H1 (cell line): Measurements from ENCODE around the gene TUBAL3. TPM values are rescaled to one million over a fixed set of nuclear protein-coding genes. Genes with fewer than 3 reads are reported as not detected.
A peak's percentile ranks its signal among the peaks of the same experiment; 100 is the strongest.

Source experiments
- CTCF ChIA-PET: fragments of 300-600 bp; sonication (Branson Sonifier 250); formaldehyde crosslinking; loops from one replicate; lab custom pipeline; 2021; ENCODE audit not compliant: partially characterized antibody; lab: Charles Lee
- POLR2A ChIA-PET: fragments of 300-600 bp; sonication (Branson Sonifier 250); formaldehyde crosslinking; loops from one replicate; lab custom pipeline; 2021; ENCODE audit warnings: inconsistent platforms; ENCODE audit not compliant: partially characterized antibody; lab: Charles Lee
- DNase-seq, 2 experiments: peaks; one replicate each; pipeline versions ENCODE4 v3.0.0 to v3.0.0-alpha.2; 2010 to 2022; ENCODE audit warnings: low spot score in 2 of 2, low read depth in 1 of 2, mixed read lengths in 1 of 2
- FAIRE-seq: peaks from 2 replicates; lab custom pipeline; 2011; peaks lifted over from hg19 to GRCh38; lab: Jason Lieb, UNC
- H2AFZ ChIP-seq: 2 replicates; pipeline ENCODE4 v1.8.1; 2012; ENCODE audit warnings: low read length, inconsistent platforms
- H2AK5ac ChIP-seq: 2 replicates; pipeline ENCODE4 v1.6.1; 2013; ENCODE audit warnings: low read depth, low read length
- H2BK120ac ChIP-seq: replicated peaks from 2 replicates; pipeline ENCODE3; 2013; ENCODE audit warnings: low read depth, low read length, inconsistent platforms
- H2BK12ac ChIP-seq: 2 replicates; pipeline ENCODE4 v1.6.1; 2013; ENCODE audit warnings: low read depth, low read length
- H2BK15ac ChIP-seq: 2 replicates; pipeline ENCODE4 v1.6.1; 2013; ENCODE audit warnings: low read length
- H2BK20ac ChIP-seq: 2 replicates; pipeline ENCODE4 v1.6.1; 2013; ENCODE audit warnings: low read length
- H2BK5ac ChIP-seq: 2 replicates; pipeline ENCODE4 v1.6.1; 2013; ENCODE audit warnings: low read depth, low read length
- H3K14ac ChIP-seq: 2 replicates; pipeline ENCODE4 v1.6.1; 2013; ENCODE audit warnings: inconsistent platforms; ENCODE audit not compliant: insufficient read length
- H3K18ac ChIP-seq: 2 replicates; pipeline ENCODE4 v1.6.1; 2013; ENCODE audit warnings: low read length; ENCODE audit errors: extremely low read depth
- H3K23ac ChIP-seq: 2 replicates; pipeline ENCODE4 v1.6.1; 2013; ENCODE audit warnings: inconsistent platforms; ENCODE audit not compliant: insufficient read length
- H3K23me2 ChIP-seq: 2 replicates; pipeline ENCODE4 v1.6.1; 2013; ENCODE audit warnings: low read depth, low read length
- H3K27ac ChIP-seq: 2 replicates; pipeline ENCODE4 v1.6.1; 2011; ENCODE audit warnings: low read depth, low read length, inconsistent platforms
- H3K27me3 ChIP-seq, 4 experiments: replicated peaks in 1 of 4; 1 replicate in 1 of 4; 2 replicates in 3 of 4; pipeline versions ENCODE4 v1.6.1 to v1.8.1; 2011 to 2013; ENCODE audit warnings: low read length in 3 of 4, mild to moderate bottlenecking in 3 of 4, inconsistent platforms in 2 of 4, mixed read lengths in 2 of 4, moderate library complexity in 1 of 4; ENCODE audit not compliant: control insufficient read depth in 3 of 4, insufficient read depth in 3 of 4; ENCODE audit errors: extremely low read depth in 1 of 4
- H3K36me3 ChIP-seq, 4 experiments: 2 replicates each; pipeline versions ENCODE4 v1.6.1 to v1.8.1; 2011 to 2013; ENCODE audit warnings: mild to moderate bottlenecking in 4 of 4, low read length in 3 of 4, moderate library complexity in 2 of 4, control low read depth in 1 of 4, inconsistent platforms in 1 of 4; ENCODE audit not compliant: insufficient read depth in 4 of 4, control insufficient read depth in 2 of 4
- H3K4ac ChIP-seq: replicated peaks from 2 replicates; pipeline ENCODE3; 2013; ENCODE audit warnings: low read length, low read depth, mixed read lengths, inconsistent platforms; ENCODE audit not compliant: insufficient read length
- H3K4me1 ChIP-seq, 4 experiments: replicated peaks in 1 of 4; 1 replicate in 1 of 4; 2 replicates in 3 of 4; pipeline versions ENCODE4 v1.6.1 to v1.8.1; 2011 to 2013; ENCODE audit warnings: low read length in 3 of 4, inconsistent platforms in 2 of 4, mixed read lengths in 1 of 4; ENCODE audit not compliant: insufficient read depth in 4 of 4, control insufficient read depth in 3 of 4
- H3K4me2 ChIP-seq, 2 experiments: 2 replicates each; pipeline versions ENCODE4 v1.6.1 to v1.8.1; 2011 to 2013; ENCODE audit warnings: low read depth in 2 of 2, low read length in 2 of 2, control low read depth in 1 of 2, inconsistent platforms in 1 of 2, mild to moderate bottlenecking in 1 of 2; ENCODE audit not compliant: insufficient read depth in 1 of 2
- H3K4me3 ChIP-seq, 4 experiments: fragments of 200-600, 300-600 bp in 1 of 4; sonication (generic), shearing (Covaris generic), sonication (Bioruptor Twin) in 1 of 4; 2 replicates each; pipeline versions ENCODE4 v1.5.1 to v1.8.1; 2011 to 2016; ENCODE audit warnings: low read length in 4 of 4, low read depth in 3 of 4, control low read depth in 2 of 4, inconsistent platforms in 2 of 4, mild to moderate bottlenecking in 2 of 4, mixed read lengths in 1 of 4, moderate library complexity in 1 of 4; ENCODE audit not compliant: insufficient read depth in 2 of 4; ENCODE audit errors: extremely low read depth in 1 of 4
- H3K56ac ChIP-seq: replicated peaks from 2 replicates; pipeline ENCODE3; 2013; ENCODE audit warnings: low read depth, mild to moderate bottlenecking, mixed read lengths, low read length, inconsistent platforms; ENCODE audit not compliant: insufficient read length
- H3K79me1 ChIP-seq: 2 replicates; pipeline ENCODE4 v1.6.1; 2013; ENCODE audit warnings: low read depth, low read length, control low read depth
- H3K79me2 ChIP-seq, 2 experiments: 2 replicates each; pipeline versions ENCODE4 v1.6.1 to v1.8.1; 2012 to 2013; ENCODE audit warnings: low read length in 2 of 2, mild to moderate bottlenecking in 2 of 2, inconsistent platforms in 1 of 2; ENCODE audit not compliant: insufficient read depth in 2 of 2, control insufficient read depth in 1 of 2
- H3K9ac ChIP-seq, 4 experiments: replicated peaks in 1 of 4; 1 replicate in 1 of 4; 2 replicates in 3 of 4; pipeline versions ENCODE4 v1.6.1 to v1.8.1; 2011 to 2013; ENCODE audit warnings: low read depth in 3 of 4, low read length in 3 of 4, control low read depth in 2 of 4, mild to moderate bottlenecking in 2 of 4, moderate library complexity in 2 of 4, inconsistent platforms in 1 of 4; ENCODE audit errors: extremely low read depth in 1 of 4
- H3K9me3 ChIP-seq, 2 experiments: 2 replicates each; pipeline versions ENCODE4 v1.6.1 to v1.8.1; 2012 to 2013; ENCODE audit warnings: mild to moderate bottlenecking in 2 of 2, moderate library complexity in 2 of 2, control low read depth in 1 of 2, inconsistent platforms in 1 of 2, low read depth in 1 of 2, low read length in 1 of 2, mixed read lengths in 1 of 2; ENCODE audit not compliant: insufficient read depth in 2 of 2
- H4K20me1 ChIP-seq, 2 experiments: replicated peaks in 1 of 2; 2 replicates each; pipeline versions ENCODE3 to v1.8.1; 2011 to 2013; ENCODE audit warnings: inconsistent platforms in 2 of 2, low read length in 2 of 2, mild to moderate bottlenecking in 1 of 2; ENCODE audit not compliant: insufficient read depth in 2 of 2, control insufficient read depth in 1 of 2
- H4K5ac ChIP-seq: 2 replicates; pipeline ENCODE4 v1.6.1; 2013; ENCODE audit warnings: low read length, low read depth, mixed read lengths, inconsistent platforms; ENCODE audit not compliant: insufficient read length
- H4K8ac ChIP-seq: 2 replicates; pipeline ENCODE4 v1.8.0; 2013; ENCODE audit warnings: mild to moderate bottlenecking, moderate library complexity, low read length, inconsistent platforms; ENCODE audit not compliant: insufficient read depth; ENCODE audit errors: extremely low read depth
- H4K91ac ChIP-seq: replicated peaks from 2 replicates; pipeline ENCODE3; 2013; ENCODE audit warnings: low read length, mixed read lengths, inconsistent platforms; ENCODE audit not compliant: insufficient read length
- CBX5 ChIP-seq: fragments of 300-800, 300-1000 bp; sonication (generic); IDR thresholded peaks from 2 replicates; pipeline ENCODE4 v1.7.1; 2016; ENCODE audit warnings: antibody characterized with exemption, low read length, low read depth
- FOSL1 ChIP-seq: IDR thresholded peaks from 2 replicates; pipeline ENCODE4 v1.6.1; 2011; ENCODE audit warnings: mild to moderate bottlenecking, low read depth, low read length, moderate library complexity; ENCODE audit not compliant: insufficient read depth
- JUN ChIP-seq: IDR thresholded peaks from 2 replicates; pipeline ENCODE4 v1.6.1; 2011; ENCODE audit warnings: low read depth, mild to moderate bottlenecking, improper control_type of control experiment, low read length
- SAP30 ChIP-seq: fragments of 300-600 bp; sonication (generic); IDR thresholded peaks from 2 replicates; pipeline ENCODE4 v1.7.1; 2012; ENCODE audit warnings: low read length, moderate library complexity, mild to moderate bottlenecking, inconsistent platforms; ENCODE audit not compliant: insufficient read depth, insufficient replicate concordance
- SIRT6 ChIP-seq: IDR thresholded peaks from one replicate; pipeline ENCODE4 v1.7.1; 2012; ENCODE audit warnings: low read length, inconsistent platforms
- SIX5 ChIP-seq: IDR thresholded peaks from 2 replicates; pipeline ENCODE4 v1.6.1; 2011; ENCODE audit warnings: mild to moderate bottlenecking, low read depth, low read length
- YY1 ChIP-seq: IDR thresholded peaks from 2 replicates; pipeline ENCODE4 v1.6.1; 2011; ENCODE audit warnings: low read depth, mild to moderate bottlenecking, low read length
- WGBS, 2 experiments: shearing (Covaris generic) in 1 of 2; methylation state at CpG; one replicate each; pipeline versions ENCODE4 v1.1.6 to v1.1.7; 2013 to 2015; ENCODE audit warnings: low lambda C conversion rate in 2 of 2, mixed read lengths in 2 of 2, inconsistent platforms in 1 of 2, low coverage in 1 of 2, missing lambda C conversion rate in 1 of 2; ENCODE audit not compliant: insufficient replicate concordance in 2 of 2, insufficient coverage in 1 of 2, insufficient read length in 1 of 2; ENCODE audit errors: extremely low coverage in 1 of 2, missing lambda C conversion rate in 1 of 2; 5-methylcytosine and 5-hydroxymethylcytosine counted together
- polyA plus RNA-seq, 7 experiments: library from polyadenylated mRNA; depleted of rRNA in 3 of 7; stranded (reverse) in 5 of 7; unstranded in 2 of 7; fragments of >200 nt in 5 of 7; fragments of 200-250 nt in 2 of 7; gene quantifications; 1 replicate in 5 of 7; 2 replicates in 1 of 7; 4 replicates in 1 of 7; pipeline versions ENCODE4 v1.2.1 to v1.2.3, GENCODE V29; 2011 to 2013; ENCODE audit warnings: missing spikeins in 2 of 7, mixed read lengths in 2 of 7
- total RNA-seq: library from RNA; stranded (reverse); fragmentation: NEBNext Ultra II Directional; extraction: Animal tissue kit (Norgen Biotek cat#: 25700); gene quantifications from 2 replicates; pipeline ENCODE4 v1.2.1, GENCODE V29; 2021

The TUBAL3 gene
- total and polyA plus RNA-seq, 2 of the 8 experiments (the other 6 are each of a cell fraction or from before 2014, with no cell fraction given) = 0.17 TPM; not detected in 1

DNA sequence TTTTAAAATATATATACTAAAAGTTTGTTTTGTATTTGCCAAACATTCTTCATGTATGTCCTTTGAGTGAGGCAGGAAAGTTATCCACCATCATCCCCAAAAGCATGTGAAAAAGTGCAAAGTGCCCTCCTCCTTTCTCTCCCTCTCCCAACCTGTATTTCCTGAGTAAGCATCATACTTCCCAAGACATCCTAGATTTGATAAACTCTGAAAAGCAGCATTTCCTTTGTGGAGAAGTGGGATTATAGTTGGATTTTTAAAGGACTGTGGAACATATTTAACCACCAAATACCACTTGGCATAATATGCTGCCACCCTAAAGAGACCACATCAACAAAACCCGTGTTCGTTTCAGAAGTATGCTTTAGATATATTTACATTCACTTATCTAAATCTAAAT, 44.6 kb upstream of the TUBAL3 start:
- Histone ChIP-seq H3K4ac (no peak overlapping the region), H2BK20ac (no peak overlapping the region), H3K23me2 (peaks cover 2% of the 10 kb centered on the region; the same call in 1 of the 2 replicates), H2BK120ac (no peak overlapping the region), H2BK5ac (no peak overlapping the region), H3K23ac (no peak overlapping the region), H3K27me3 (no peaks in the 10 kb centered on the region), H3K79me1 (no peaks in the 10 kb centered on the region), H3K36me3 (peaks cover 8 to 25% (median 20%) of the 10 kb centered on the region in 4 experiments), H3K79me2 (peaks cover 0 to 47% of the 10 kb centered on the region in 2 experiments; a peak in 3 of 4 replicates), H2BK15ac (no peak overlapping the region), H2BK12ac (no peak overlapping the region), H3K4me3 (peak overlapping the region in 1 of 4 experiments; percentile 22; a peak in 1 of 8 replicates), H2AK5ac (no peak overlapping the region), H3K18ac (no peak overlapping the region), H3K4me2 (peak overlapping the region in 1 of 2 experiments; percentile 15; a peak in 2 of 4 replicates), H3K9ac (no peak overlapping the region), H3K14ac (no peak overlapping the region), H4K91ac (no peak overlapping the region), H3K27ac (no peak overlapping the region), H3K9me3 (no peaks in the 10 kb centered on the region), H4K5ac (no peak overlapping the region), H2AFZ (no peak overlapping the region), H4K20me1 (no peaks in the 10 kb centered on the region), H3K56ac (no peak overlapping the region), H3K4me1 (peaks cover 2 to 3% (median 2%) of the 10 kb centered on the region in 4 experiments; a peak in 4 of 7 replicates), H4K8ac (no peak overlapping the region)
- FAIRE-seq (no peak), DNase-seq (no peak)
- TF ChIP-seq JUN (no peak), SIX5 (no peak), YY1 (no peak), SAP30 (no peak), CBX5 (no peak), SIRT6 (no peak), FOSL1 (no peak)
- 95% methylated on average over 2 of the region's 2 CpGs; no CpG with 5 or more reads in 1 of the 2 experiments for WGBS, 2 experiments
- POLR2A ChIA-PET = no interaction called here
- CTCF ChIA-PET = no interaction called here
